ENCODE data around the gene GNAI2. TPM values are rescaled to one million over a fixed set of nuclear protein-coding genes. Genes with fewer than 3 reads are reported as not detected.

The GNAI2 gene
- polyA plus RNA-seq, 1 donor (not counting 4 experiments of a cell fraction or from before 2014, with no cell fraction given), result 268 TPM

- dilution Hi-C loops (cut with MboI; ENCODE audit: extremely low pct_ligation_motif_present, low sequenced_read_pairs), result no loop called here
- DNase-seq (ENCODE audit: low read depth, low spot score) (no peak), FAIRE-seq (no peak)
- Histone ChIP-seq H4K20me1 (ENCODE audit: control insufficient read depth, extremely low read depth, insufficient read depth, low read length) (no peaks in the 10 kb centered on the region), H3K36me3 (ENCODE audit: control insufficient read depth in 2 of 2, extremely low read depth in 1 of 2, insufficient read depth in 2 of 2, low read length in 2 of 2) (no peaks in the 10 kb centered on the region), H3K9ac (ENCODE audit: control insufficient read depth, extremely low read depth, insufficient read depth, low read length) (no peak overlapping the region), H3K9me1 (ENCODE audit: control insufficient read depth, extremely low read depth, insufficient read depth, low read length) (no peaks in the 10 kb centered on the region), H3K4me2 (ENCODE audit: control insufficient read depth, extremely low read depth, insufficient read depth, low read depth, low read length) (no peak overlapping the region), H3K27ac (ENCODE audit: control insufficient read depth, insufficient read depth, low read length) (no peak overlapping the region), H3K4me1 (ENCODE audit: control insufficient read depth, extremely low read depth, insufficient read depth, low read length) (peaks cover 11% of the 10 kb centered on the region), H3K27me3 (ENCODE audit: control insufficient read depth, extremely low read depth, insufficient read depth, low read length) (peaks cover 8% of the 10 kb centered on the region), H3K9me3 (ENCODE audit: control insufficient read depth, low read depth, low read length) (no peaks in the 10 kb centered on the region), H3K79me2 (ENCODE audit: control insufficient read depth, insufficient read depth, low read length) (no peaks in the 10 kb centered on the region), H2AFZ (ENCODE audit: control insufficient read depth, low read length) (no peak overlapping the region), H3K4me3 (ENCODE audit: control insufficient read depth in 2 of 3, extremely low read depth in 1 of 3, insufficient read depth in 2 of 3, low read depth in 1 of 3, low read length in 3 of 3) (no peak overlapping the region)
- TF ChIP-seq EZH2 (IDR thresholded peaks at IDR 0.05; ENCODE audit: low read length), result no peak
- TF ChIP-seq, protein P1, sequence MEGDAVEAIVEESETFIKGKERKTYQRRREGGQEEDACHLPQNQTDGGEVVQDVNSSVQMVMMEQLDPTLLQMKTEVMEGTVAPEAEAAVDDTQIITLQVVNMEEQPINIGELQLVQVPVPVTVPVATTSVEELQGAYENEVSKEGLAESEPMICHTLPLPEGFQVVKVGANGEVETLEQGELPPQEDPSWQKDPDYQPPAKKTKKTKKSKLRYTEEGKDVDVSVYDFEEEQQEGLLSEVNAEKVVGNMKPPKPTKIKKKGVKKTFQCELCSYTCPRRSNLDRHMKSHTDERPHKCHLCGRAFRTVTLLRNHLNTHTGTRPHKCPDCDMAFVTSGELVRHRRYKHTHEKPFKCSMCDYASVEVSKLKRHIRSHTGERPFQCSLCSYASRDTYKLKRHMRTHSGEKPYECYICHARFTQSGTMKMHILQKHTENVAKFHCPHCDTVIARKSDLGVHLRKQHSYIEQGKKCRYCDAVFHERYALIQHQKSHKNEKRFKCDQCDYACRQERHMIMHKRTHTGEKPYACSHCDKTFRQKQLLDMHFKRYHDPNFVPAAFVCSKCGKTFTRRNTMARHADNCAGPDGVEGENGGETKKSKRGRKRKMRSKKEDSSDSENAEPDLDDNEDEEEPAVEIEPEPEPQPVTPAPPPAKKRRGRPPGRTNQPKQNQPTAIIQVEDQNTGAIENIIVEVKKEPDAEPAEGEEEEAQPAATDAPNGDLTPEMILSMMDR (optimal IDR thresholded peaks at IDR 0.05 in 1 of 3, IDR thresholded peaks at IDR 0.05 in 1 of 3, conservative IDR thresholded peaks at IDR 0.05 in 1 of 3; ENCODE audit: extremely low read depth in 1 of 3, insufficient read depth in 2 of 3, low read length in 3 of 3), result no peak
These were observed 21.2 kb upstream of the GNAI2 start for GRCh38 chr3:50214824-50215223.

DNA sequence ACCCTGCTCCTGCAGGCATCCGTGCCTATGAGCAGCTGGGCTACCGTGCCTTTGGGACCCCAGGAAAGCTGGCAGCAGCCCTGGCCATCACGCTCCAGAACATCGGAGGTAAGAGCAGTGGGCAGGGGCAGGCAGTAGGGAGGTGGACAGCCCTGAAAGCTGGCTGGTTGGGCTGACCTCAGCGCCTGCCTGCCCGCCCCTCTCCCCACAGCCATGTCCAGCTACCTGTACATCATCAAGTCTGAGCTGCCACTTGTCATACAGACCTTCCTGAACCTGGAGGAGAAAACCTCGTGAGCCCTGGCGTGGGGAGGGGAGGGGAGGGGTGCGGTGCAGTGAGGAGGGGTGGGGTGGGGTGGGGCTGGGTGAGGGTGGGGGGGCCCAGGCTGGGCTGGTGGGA is 20.5 kb upstream of the GNAI2 start:
- TF ChIP-seq EZH2 (IDR thresholded peaks at IDR 0.05; ENCODE audit: low read length), result no peak
- TF ChIP-seq, protein P1 (optimal IDR thresholded peaks at IDR 0.05 in 1 of 3, IDR thresholded peaks at IDR 0.05 in 1 of 3, conservative IDR thresholded peaks at IDR 0.05 in 1 of 3; ENCODE audit: extremely low read depth in 1 of 3, insufficient read depth in 2 of 3, low read length in 3 of 3), result no peak
- DNase-seq (ENCODE audit: low read depth, low spot score) (no peak), FAIRE-seq (no peak)
- dilution Hi-C loops (cut with MboI; ENCODE audit: extremely low pct_ligation_motif_present, low sequenced_read_pairs), result no loop called here
- Histone ChIP-seq H3K27me3 (ENCODE audit: control insufficient read depth, extremely low read depth, insufficient read depth, low read length) (peaks cover 3% of the 10 kb centered on the region), H3K9me3 (ENCODE audit: control insufficient read depth, low read depth, low read length) (no peaks in the 10 kb centered on the region), H3K4me1 (ENCODE audit: control insufficient read depth, extremely low read depth, insufficient read depth, low read length) (peaks cover 11% of the 10 kb centered on the region), H3K4me3 (ENCODE audit: control insufficient read depth in 2 of 3, extremely low read depth in 1 of 3, insufficient read depth in 2 of 3, low read depth in 1 of 3, low read length in 3 of 3) (no peak overlapping the region), H3K9ac (ENCODE audit: control insufficient read depth, extremely low read depth, insufficient read depth, low read length) (no peak overlapping the region), H3K79me2 (ENCODE audit: control insufficient read depth, insufficient read depth, low read length) (no peaks in the 10 kb centered on the region), H3K9me1 (ENCODE audit: control insufficient read depth, extremely low read depth, insufficient read depth, low read length) (no peaks in the 10 kb centered on the region), H3K27ac (ENCODE audit: control insufficient read depth, insufficient read depth, low read length) (no peak overlapping the region), H3K4me2 (ENCODE audit: control insufficient read depth, extremely low read depth, insufficient read depth, low read depth, low read length) (no peak overlapping the region), H2AFZ (ENCODE audit: control insufficient read depth, low read length) (no peak overlapping the region), H4K20me1 (ENCODE audit: control insufficient read depth, extremely low read depth, insufficient read depth, low read length) (no peaks in the 10 kb centered on the region), H3K36me3 (ENCODE audit: control insufficient read depth in 2 of 2, extremely low read depth in 1 of 2, insufficient read depth in 2 of 2, low read length in 2 of 2) (no peaks in the 10 kb centered on the region)
